Measurements from ENCODE around the gene ASZ1.

DNA sequence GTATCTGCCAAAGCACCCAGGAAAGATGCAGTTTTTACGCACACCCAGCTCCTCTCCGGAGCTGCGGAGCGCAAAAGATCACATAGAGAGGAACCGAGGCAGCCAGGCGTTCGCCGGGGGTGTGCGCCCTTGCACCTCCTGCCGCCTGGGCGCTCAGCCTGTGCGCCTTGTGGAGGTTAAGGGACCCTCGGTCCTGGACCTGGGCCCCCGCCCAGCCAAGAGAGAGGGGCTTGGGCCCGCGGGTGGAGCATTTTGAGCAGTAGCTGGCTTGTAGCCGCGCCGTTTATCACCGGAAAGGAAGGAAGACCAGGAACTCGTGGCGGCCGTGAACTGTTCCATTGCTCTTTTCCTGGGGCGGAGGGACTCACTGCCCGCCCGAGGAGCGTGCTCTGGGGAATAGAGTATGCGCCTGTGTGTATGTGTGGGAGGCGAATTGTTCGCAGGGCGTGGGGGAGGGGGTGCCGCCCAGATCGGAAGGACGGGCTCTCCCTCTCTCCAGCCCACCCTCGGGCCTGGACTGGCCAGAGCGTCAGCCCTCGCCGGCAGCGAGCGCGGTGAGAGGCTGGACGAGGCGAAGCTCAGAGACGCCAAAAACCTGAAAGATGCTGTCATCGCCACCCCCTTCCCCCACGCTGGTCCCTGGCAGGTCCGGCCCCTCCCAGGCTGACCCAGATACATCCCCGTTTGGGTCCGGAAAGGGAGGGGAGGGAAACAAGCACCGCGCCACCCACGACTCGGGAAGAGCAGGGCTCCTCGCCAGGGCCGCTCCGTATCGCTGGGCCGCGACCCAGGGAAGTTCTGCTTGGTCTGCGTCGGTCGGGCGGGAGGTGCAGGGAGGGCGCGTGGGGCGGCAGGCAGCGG is 103.2 kb downstream of the ASZ1 start:
- TF ChIP-seq, protein P1, sequence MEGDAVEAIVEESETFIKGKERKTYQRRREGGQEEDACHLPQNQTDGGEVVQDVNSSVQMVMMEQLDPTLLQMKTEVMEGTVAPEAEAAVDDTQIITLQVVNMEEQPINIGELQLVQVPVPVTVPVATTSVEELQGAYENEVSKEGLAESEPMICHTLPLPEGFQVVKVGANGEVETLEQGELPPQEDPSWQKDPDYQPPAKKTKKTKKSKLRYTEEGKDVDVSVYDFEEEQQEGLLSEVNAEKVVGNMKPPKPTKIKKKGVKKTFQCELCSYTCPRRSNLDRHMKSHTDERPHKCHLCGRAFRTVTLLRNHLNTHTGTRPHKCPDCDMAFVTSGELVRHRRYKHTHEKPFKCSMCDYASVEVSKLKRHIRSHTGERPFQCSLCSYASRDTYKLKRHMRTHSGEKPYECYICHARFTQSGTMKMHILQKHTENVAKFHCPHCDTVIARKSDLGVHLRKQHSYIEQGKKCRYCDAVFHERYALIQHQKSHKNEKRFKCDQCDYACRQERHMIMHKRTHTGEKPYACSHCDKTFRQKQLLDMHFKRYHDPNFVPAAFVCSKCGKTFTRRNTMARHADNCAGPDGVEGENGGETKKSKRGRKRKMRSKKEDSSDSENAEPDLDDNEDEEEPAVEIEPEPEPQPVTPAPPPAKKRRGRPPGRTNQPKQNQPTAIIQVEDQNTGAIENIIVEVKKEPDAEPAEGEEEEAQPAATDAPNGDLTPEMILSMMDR (IDR thresholded peaks at IDR 0.05; ENCODE audit: insufficient read depth, low read depth, low read length) = no peak
- no peak for TF ChIP-seq EZH2 (IDR thresholded peaks at IDR 0.05; ENCODE audit: insufficient read depth, low read length)
